MM.1S (cell line): ENCODE data around the gene CCDC121.

Experiments
- DNase-seq: peaks from one replicate; pipeline ENCODE4 v3.0.0-alpha.2; 2015
- H2AFZ ChIP-seq: fragments of 300-600 bp; sonication (generic); 2 replicates; pipeline ENCODE4 v1.6.0; 2016; ENCODE audit warnings: antibody characterized with exemption, low read length
- H3F3A ChIP-seq: fragments of 300-600 bp; sonication (generic); 2 replicates; pipeline ENCODE4 v1.6.1; 2016; ENCODE audit warnings: mild to moderate bottlenecking, antibody characterized with exemption, low read length, moderate library complexity, mixed read lengths; ENCODE audit not compliant: insufficient read depth
- H3K27ac ChIP-seq: fragments of 300-600 bp; sonication (generic); 2 replicates; pipeline ENCODE4 v1.5.1; 2016; ENCODE audit warnings: mild to moderate bottlenecking, low read length
- H3K27me3 ChIP-seq: fragments of 300-600 bp; sonication (generic); replicated peaks from 2 replicates; pipeline ENCODE4 v1.6.0; 2016; ENCODE audit warnings: low read length; ENCODE audit not compliant: insufficient read depth
- H3K36me3 ChIP-seq: fragments of 300-600 bp; sonication (generic); replicated peaks from 2 replicates; pipeline ENCODE4 v1.6.1; 2016; ENCODE audit warnings: mild to moderate bottlenecking, low read length, mixed read lengths; ENCODE audit not compliant: insufficient read depth
- H3K4me1 ChIP-seq: fragments of 300-600 bp; sonication (generic); 2 replicates; pipeline ENCODE4 v1.6.1; 2016; ENCODE audit warnings: low read length, mixed read lengths
- H3K4me2 ChIP-seq: fragments of 300-600 bp; sonication (generic); 2 replicates; pipeline ENCODE4 v1.6.0; 2016; ENCODE audit warnings: low read depth, low read length
- H3K4me3 ChIP-seq: fragments of 300-600 bp; sonication (generic); 2 replicates; pipeline ENCODE4 v1.5.1; 2016; ENCODE audit warnings: low read length, mixed read lengths
- H3K79me2 ChIP-seq: fragments of 300-600 bp; sonication (generic); 2 replicates; pipeline ENCODE4 v1.6.1; 2016; ENCODE audit warnings: mixed run types, low read length, mixed read lengths
- H3K9ac ChIP-seq: fragments of 300-600 bp; sonication (generic); 2 replicates; pipeline ENCODE4 v1.6.1; 2016; ENCODE audit warnings: low read length, mixed read lengths
- H3K9me2 ChIP-seq: fragments of 300-600 bp; sonication (generic); replicated peaks from 2 replicates; pipeline ENCODE4 v1.6.1; 2016; ENCODE audit warnings: mild to moderate bottlenecking, low read length, mixed read lengths; ENCODE audit not compliant: insufficient read depth
- H3K9me3 ChIP-seq: fragments of 300-600 bp; sonication (generic); replicated peaks from 2 replicates; pipeline ENCODE4 v1.6.1; 2016; ENCODE audit warnings: mild to moderate bottlenecking, low read length, mixed read lengths; ENCODE audit not compliant: insufficient read depth
- H4K20me1 ChIP-seq: fragments of 300-600 bp; sonication (generic); 2 replicates; pipeline ENCODE4 v1.6.1; 2016; ENCODE audit warnings: mild to moderate bottlenecking, low read length, moderate library complexity, mixed read lengths; ENCODE audit not compliant: insufficient read depth
- EZH2 ChIP-seq: fragments of 300-600 bp; sonication (generic); optimal IDR thresholded peaks from 2 replicates; pipeline ENCODE3; 2017; ENCODE audit warnings: low read depth, mild to moderate bottlenecking, antibody characterized with exemption, low read length, mixed read lengths
- EZH2phosphoT487 ChIP-seq: fragments of 300-600 bp; sonication (generic); IDR thresholded peaks from 2 replicates; pipeline ENCODE4 v1.6.1; 2018; ENCODE audit warnings: antibody characterized with exemption, low read length
- TF ChIP-seq, protein P1 (sequence below): fragments of 300-600 bp; sonication (generic); IDR thresholded peaks from 2 replicates; pipeline ENCODE4 v1.5.1; 2016; ENCODE audit warnings: antibody characterized with exemption, low read length, mixed read lengths

The CCDC121 gene

DNA sequence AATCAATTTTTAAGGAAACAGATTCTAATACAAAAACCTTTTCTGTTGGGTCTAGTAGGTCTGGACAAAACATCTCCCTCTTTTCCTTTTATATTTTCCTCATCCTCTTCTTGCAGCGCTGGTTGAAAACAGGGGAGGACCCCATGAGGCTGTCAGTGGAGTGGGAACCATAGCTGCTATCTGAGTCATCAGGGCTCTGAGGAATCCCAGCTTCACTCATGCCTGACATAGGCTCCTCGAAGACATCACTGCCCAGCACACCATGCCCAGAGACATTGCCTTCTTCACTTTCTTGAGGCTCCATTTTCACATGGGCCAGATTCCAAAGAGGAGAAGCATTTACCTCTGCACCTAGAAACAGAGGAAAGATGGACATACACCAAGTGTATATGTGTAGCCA lies 24.6 kb upstream of the CCDC121 start:
- Histone ChIP-seq H3K4me1 (no peaks in the 10 kb centered on the region), H3K36me3 (0 out of 2 replicates have a peak, but pooled peaks cover 8% of the 10 kb centered on the region), H2AFZ (no peak overlapping the region), H4K20me1 (no peaks in the 10 kb centered on the region), H3K4me3 (no peak overlapping the region), H3K27me3 (no peaks in the 10 kb centered on the region), H3K27ac (no peak overlapping the region), H3K9me2 (no peaks in the 10 kb centered on the region), H3K9ac (no peak overlapping the region), H3K9me3 (no peaks in the 10 kb centered on the region), H3K79me2 (0 out of 2 replicates have a peak, but pooled peaks cover 4% of the 10 kb centered on the region), H3K4me2 (no peak overlapping the region), H3F3A (no peaks in the 10 kb centered on the region)
- TF ChIP-seq, protein P1, sequence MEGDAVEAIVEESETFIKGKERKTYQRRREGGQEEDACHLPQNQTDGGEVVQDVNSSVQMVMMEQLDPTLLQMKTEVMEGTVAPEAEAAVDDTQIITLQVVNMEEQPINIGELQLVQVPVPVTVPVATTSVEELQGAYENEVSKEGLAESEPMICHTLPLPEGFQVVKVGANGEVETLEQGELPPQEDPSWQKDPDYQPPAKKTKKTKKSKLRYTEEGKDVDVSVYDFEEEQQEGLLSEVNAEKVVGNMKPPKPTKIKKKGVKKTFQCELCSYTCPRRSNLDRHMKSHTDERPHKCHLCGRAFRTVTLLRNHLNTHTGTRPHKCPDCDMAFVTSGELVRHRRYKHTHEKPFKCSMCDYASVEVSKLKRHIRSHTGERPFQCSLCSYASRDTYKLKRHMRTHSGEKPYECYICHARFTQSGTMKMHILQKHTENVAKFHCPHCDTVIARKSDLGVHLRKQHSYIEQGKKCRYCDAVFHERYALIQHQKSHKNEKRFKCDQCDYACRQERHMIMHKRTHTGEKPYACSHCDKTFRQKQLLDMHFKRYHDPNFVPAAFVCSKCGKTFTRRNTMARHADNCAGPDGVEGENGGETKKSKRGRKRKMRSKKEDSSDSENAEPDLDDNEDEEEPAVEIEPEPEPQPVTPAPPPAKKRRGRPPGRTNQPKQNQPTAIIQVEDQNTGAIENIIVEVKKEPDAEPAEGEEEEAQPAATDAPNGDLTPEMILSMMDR: no peak
- TF ChIP-seq EZH2 (no peak), EZH2phosphoT487 (no peak)
- DNase-seq: no peak

DNA sequence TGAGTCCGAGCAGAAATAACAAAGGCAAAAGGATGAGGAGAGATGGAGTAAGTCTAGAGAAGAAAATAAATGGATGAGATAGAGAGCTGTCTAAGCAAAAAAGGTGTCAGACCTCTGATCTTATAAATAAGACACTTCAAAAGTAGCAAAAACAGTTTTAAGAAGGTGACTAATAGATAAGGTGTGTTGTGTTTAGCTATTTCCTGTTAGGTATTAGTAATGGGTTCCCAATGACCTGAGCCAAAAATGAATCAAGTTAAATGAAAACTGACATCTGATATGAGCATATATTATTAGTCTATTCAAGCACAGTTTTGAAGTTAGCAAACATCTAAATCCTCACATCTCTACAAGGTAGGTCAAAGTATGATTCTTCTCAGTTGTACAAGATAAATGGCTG lies 24.0 kb upstream of the CCDC121 start:
- H3K27ac ChIP-seq: no peak overlapping the region
- TF ChIP-seq EZH2phosphoT487: no peak
- no peak for TF ChIP-seq EZH2
- TF ChIP-seq, protein P1: no peak
- 0 out of 2 replicates have a peak, but pooled peaks cover 3% of the 10 kb centered on the region for H3K79me2 ChIP-seq
- H3K9me2 ChIP-seq: no peaks in the 10 kb centered on the region
- DNase-seq: no peak
- no peak overlapping the region for H3K4me3 ChIP-seq
- no peaks in the 10 kb centered on the region for H3K27me3 ChIP-seq
- H3K9ac ChIP-seq: no peak overlapping the region
- H2AFZ ChIP-seq: no peak overlapping the region
- H3K36me3 ChIP-seq: 0 out of 2 replicates have a peak, but pooled peaks cover 8% of the 10 kb centered on the region
- H3K9me3 ChIP-seq: no peaks in the 10 kb centered on the region
- H3F3A ChIP-seq: no peaks in the 10 kb centered on the region
- H3K4me2 ChIP-seq: no peak overlapping the region
- H4K20me1 ChIP-seq: no peaks in the 10 kb centered on the region
- H3K4me1 ChIP-seq: no peaks in the 10 kb centered on the region

DNA sequence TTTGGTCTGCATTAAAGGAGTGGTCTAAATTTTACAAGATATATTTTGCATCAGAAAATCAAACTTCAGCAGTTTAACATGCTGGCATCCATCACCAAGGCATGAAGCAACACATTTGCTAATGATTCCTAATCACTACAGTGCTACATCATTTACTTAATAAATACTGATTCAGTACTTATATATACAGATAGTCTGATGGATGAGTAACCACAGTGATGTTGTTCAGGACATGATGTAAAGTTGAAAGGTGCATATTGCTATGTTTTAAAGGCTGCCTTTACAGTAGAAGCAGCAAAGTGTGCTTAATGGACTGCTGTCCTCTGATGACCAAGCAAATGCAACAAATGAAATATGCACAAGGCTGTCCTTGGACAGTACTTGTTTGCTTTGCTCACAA lies 23.5 kb upstream of the CCDC121 start:
- Histone ChIP-seq H3K4me2 (no peak overlapping the region), H3K27me3 (no peaks in the 10 kb centered on the region), H3K79me2 (no peaks in the 10 kb centered on the region), H3K4me1 (no peaks in the 10 kb centered on the region), H3K9me2 (no peaks in the 10 kb centered on the region), H3K9me3 (no peaks in the 10 kb centered on the region), H4K20me1 (no peaks in the 10 kb centered on the region), H3K36me3 (0 out of 2 replicates have a peak, but pooled peaks cover 8% of the 10 kb centered on the region), H3F3A (no peaks in the 10 kb centered on the region), H2AFZ (no peak overlapping the region), H3K27ac (no peak overlapping the region), H3K9ac (no peak overlapping the region), H3K4me3 (no peak overlapping the region)
- TF ChIP-seq EZH2 (no peak), EZH2phosphoT487 (no peak)
- TF ChIP-seq, protein P1: no peak
- DNase-seq: no peak
